Fibroblast of skin of left quadriceps (primary cell): ENCODE measurements around the gene FOSL1.
"Not testable (repeated sequence)": the region's sequence is repeated elsewhere in the genome, so short reads cannot be mapped to it uniquely, and the experiment has no call there.

Experiments
- DNase-seq, 2 experiments: peaks; one replicate each; pipeline ENCODE4 v3.0.0-alpha.2; 2013; ENCODE audit warnings: low read depth in 2 of 2

The FOSL1 gene

DNA sequence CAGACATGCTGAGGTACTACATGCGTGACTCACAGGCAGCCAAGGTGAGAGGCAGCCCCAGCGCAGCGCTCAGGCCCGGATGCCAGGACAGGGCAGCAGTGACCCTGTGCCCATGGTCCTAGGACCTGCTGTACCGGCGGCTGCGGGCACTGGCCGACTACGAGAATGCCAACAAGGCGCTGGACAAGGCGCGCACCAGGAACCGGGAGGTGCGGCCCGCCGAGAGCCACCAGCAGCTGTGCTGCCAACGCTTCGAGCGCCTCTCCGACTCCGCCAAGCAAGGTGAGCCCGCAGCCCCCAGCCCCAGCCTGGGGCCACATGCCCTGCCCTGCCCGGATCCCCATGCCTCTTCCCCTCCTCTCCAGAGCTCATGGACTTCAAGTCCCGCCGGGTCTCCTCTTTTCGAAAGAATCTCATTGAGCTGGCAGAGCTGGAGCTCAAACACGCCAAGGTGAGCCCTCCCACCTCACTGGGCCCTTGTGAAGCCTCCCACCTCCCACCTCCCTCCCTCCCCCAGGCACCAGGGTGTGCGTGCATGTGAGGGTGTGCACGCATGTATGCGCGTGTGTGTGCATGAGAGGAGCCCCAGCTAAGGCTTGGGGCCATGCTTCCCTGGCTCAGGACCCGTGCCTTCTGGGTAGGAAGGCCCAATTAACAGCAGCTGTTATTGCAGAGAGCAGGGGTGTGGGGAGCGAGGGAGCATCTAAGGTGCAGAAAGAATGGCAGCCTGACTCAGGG is 47.5 kb downstream of the FOSL1 start:
- no peak for DNase-seq

DNA sequence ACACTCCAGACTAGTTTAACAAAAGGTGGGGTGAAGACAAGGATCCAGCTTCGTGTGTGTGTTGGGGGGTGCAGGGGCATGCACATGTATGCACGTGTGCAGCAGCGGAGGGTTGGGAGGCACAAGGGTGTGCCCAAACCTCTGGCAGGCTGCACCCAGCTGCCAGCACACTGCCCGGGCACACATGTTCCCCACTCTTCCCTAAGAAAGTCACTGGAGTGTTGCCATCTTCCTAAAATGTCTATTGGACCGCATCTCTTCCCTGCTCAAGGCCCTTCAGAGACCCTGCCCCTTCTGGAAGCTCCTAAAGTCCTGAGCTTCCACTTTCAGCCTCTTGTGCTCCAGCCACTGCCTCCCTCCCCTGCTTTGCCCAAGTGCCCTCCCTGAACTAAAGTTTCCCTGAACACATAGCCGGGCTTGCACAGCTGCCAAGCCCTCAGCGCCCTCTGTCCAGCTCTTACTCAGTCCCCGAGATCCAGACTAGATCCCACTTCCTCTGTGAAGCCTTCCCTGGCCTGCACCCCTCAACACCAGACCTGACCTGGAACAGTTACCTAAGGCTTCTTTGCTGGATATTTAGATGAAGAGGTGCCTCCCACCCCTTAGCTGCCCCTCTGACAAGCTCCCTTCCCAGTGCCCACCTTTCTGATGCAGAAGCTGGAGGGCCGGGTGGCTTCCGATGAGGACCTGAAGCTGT is 48.2 kb downstream of the FOSL1 start:
- DNase-seq, result no peak

DNA sequence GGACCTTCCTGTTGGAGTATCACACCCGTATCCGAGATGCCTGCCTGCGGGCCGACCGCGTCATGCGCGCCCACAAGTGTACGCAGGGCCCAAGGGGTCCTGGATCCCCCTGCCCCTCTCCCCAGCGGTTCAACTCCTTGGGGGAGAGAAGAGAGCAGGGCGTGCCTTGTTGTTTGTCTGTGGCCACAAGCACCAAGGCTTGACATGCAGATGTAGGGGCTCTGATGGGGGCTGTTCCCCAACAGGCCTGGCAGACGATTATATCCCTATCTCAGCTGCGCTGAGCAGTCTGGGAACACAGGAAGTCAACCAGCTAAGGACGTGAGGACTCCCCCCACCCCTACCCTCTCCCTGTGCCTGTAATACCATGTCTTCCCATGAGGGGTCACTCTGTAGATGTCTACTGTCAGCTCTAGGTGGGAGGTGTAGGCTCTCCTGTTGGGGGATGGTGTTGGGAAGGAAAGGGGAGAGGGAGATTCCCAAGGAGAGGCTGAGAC is 49.1 kb downstream of the FOSL1 start:
- no peak for DNase-seq

DNA sequence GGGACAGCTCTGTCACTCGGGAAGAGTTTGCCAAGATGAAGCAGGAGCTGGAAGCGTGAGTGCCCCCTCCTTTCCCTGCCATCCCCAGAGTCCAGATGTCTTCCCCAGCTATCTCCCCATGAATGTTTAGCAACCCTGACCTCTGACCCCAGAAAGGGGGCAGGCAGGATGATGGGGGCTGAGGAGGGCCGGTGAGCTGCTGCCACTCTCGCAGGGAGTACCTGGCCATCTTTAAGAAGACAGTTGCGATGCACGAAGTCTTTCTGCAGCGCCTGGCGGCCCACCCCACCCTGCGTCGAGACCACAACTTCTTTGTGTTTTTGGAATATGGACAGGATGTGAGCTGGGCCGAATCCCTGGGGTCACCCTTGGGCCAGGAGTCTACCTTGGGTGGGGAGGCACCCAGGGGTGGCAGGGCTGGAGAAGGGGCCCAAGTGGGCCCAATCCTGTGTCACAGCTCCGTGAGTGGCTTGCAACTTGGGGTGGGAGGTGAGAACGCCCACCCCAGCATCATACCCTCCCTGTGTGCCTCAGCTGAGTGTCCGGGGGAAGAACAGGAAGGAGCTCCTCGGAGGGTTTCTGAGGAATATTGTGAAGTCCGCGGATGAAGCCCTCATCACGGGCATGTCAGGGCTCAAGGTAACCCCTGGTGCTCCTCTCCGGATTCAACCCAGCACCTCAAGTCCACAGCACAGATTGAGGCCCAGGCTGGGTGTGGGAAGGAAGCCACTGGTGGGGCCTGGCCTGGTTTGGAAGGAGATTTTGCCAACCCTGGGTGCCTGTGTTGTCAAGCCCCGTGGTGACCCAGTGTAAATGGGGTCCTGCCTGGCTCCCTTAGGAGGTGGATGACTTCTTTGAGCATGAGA is 49.7 kb downstream of the FOSL1 start:
- DNase-seq, result no peak

DNA sequence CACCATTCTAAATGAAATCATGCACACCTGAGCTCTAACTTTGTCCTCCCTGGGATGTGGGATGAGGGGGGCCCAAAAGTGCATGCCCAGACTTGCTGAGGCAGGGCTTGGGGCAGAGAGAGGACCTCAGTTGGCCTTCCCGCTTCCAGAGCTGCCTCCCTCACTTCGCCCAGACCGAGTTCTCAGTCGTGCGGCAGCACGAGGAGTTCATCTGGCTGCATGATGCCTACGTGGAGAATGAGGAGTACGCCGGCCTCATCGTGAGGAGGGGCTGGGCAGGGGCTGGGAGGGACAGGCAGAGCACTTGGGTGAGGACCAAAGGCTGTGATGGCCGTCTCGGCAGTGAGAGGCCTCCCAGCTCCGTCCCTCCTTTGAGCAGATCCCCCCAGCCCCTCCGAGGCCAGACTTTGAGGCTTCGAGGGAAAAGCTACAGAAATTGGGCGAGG is 50.4 kb downstream of the FOSL1 start:
- DNase-seq, result no peak

DNA sequence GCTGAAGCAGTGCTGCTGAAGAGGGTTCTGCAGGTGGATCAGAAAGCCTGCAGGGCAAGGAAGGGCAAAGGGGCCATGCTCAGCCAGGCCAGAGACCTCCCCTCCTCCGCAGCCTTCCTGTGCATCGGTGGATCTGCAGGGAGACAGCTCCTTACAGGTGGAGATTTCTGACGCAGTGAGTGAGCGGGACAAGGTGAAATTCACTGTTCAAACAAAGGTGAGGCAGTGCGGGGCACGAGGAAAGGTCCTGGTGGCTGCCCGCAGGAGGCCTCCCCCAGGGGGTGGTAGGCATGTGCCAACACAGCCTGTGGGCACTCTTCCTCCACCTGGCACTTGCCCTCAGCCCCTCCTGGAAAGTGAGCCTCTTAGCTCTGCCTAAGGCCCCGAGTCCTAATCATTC is 50.8 kb downstream of the FOSL1 start:
- DNase-seq, result no peak

DNA sequence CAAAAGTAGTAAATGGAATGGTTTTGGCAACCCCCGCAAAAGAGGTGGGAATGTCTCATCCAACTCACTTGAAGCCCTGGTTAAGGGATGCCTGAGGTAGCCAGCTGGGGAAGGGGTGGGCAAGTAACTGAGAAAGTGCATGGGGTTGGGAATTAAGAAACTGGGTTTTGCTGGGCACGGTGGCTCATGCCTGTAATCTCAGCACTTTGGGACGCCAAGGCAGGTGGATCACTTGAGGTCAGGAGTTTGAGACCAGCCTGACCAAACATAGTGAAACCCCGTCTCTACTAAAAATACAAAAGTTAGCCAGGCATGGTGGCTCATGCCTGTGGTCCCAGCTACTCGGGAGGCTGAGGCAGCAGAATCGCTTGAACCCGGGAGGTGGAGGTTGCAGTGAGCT is 51.5 kb downstream of the FOSL1 start:
- not testable (repeated sequence) for DNase-seq

DNA sequence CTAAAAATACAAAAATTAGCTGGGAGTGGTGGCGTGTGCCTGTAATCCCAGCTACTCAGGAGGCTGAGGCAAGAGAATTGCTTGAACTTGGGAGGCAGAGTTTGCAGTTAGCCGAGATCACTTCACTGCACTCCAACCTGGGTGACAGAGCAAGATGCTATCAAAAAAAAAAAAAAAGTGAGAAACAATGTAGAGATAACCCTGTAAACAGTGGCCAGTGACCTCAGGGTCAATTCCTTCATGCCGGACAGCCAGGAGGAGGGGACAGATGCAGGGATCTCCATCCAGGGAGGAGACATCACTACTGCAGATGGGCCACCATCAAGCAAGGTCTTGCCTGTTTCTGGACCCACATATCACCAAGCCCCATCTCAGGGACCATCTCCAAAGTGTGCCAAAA is 52.4 kb downstream of the FOSL1 start:
- DNase-seq, result no peak

DNA sequence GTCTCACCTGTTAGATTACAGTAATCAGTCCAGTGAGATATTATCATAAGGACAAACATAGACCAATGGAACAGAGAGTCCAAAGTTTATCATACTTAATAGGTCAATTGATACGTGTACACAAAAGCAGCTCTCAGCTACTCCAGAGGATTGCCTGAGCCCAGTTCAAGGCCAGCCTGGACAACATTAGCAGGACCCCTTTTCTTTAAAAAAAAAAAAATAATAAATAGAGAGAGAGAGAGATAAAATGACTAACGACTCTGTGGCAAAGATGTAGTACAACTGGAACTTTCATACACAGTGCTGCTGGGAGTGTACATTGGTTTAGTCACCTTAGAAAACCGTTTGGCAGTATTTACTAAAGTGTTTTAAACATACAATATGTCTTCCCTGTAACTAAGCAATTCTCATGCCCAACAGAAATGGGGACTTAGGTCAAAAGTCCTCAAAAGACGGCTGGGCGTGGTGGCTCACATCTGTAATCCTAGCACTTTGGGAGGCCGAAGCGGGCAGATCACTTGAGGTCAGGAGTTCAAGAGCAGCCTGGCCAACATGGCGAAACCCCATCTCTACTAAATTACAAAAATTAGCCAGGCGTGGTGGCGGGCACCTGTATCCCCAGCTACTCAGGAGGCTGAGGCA is 55.8 kb downstream of the FOSL1 start:
- no peak for DNase-seq

DNA sequence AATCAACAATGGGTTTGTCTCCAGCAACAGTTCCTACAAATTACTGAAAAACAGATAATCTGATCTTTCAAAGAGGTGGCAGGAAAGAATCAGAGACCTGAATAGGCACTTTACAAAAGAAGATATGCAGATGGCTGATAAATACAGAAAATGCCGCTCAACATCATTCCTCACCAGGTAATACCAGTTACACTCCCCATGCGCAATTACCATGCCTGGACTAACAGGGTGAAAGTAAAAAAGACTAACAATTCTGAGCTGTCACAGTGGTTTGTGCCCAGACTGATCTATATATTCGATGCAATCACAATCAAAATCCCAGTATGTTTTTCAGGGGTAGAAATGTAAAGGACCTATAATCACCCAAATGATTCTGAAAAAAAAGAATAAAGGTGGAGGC is 56.4 kb downstream of the FOSL1 start:
- no peak for DNase-seq

DNA sequence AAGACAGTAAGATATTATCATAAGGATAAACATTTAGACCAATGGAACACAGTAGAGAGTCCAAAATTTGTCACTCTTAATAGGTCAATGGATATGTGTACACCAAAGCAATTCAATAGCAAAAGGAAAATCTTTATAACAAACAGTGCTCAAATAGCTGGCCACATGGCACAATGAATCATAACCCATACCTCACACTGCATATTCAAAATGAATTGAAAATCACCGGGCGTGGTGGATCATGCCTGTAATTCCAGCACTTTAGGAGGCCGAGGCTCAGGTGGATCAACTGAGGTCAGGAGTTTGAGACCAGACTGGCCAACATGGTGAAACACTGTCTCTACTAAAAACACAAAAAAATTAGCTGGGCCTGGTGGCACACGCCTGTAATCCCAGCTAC is 58.0 kb downstream of the FOSL1 start:
- no peak for DNase-seq
